OCI-LY7 (cell line): ENCODE data around the gene CLSTN2. TPM values are rescaled to one million over a fixed set of nuclear protein-coding genes. Genes with fewer than 3 reads are reported as not detected.

ENCODE experiments used
- Bru-seq: library from RNA; stranded (reverse); fragments of 400-500 nt; gene quantifications from one replicate; lab custom pipeline; 2021; lab: Mats Ljungman, UMichigan
- BruChase-seq, 2 experiments: library from RNA; stranded (reverse); fragments of 400-500 nt; gene quantifications; one replicate each; lab custom pipeline; 2021; lab: Mats Ljungman, UMichigan
- BruUV-seq: library from RNA; stranded (reverse); fragments of 400-500 nt; replicated peaks from 2 replicates; lab custom pipeline; 2021; lab: Mats Ljungman, UMichigan
- CTCF ChIA-PET: fragments of 300-600 bp; sonication (Branson Sonifier 250); formaldehyde crosslinking; loops from one replicate; lab custom pipeline; 2022; ENCODE audit warnings: antibody characterized with exemption; ENCODE audit not compliant: unreplicated experiment; lab: Charles Lee
- POLR2A ChIA-PET: fragments of 300-600 bp; sonication (Branson Sonifier 250); formaldehyde crosslinking; loops from one replicate; lab custom pipeline; 2022; ENCODE audit warnings: antibody characterized with exemption; lab: Charles Lee
- DNase-seq: peaks from one replicate; pipeline ENCODE4 v3.0.0-alpha.2; 2015; ENCODE audit warnings: low spot score
- H2AFZ ChIP-seq: fragments of 200-600 bp; sonication (generic), shearing (Covaris generic); 2 replicates; pipeline ENCODE4 v1.6.1; 2014; ENCODE audit warnings: mild to moderate bottlenecking, antibody characterized with exemption, low read length, moderate library complexity
- H3K27ac ChIP-seq: fragments of 200-600 bp; sonication (generic); 2 replicates; pipeline ENCODE4 v1.5.1; 2014; ENCODE audit warnings: mixed run types, low read depth, mild to moderate bottlenecking, moderate library complexity, low read length, inconsistent platforms; ENCODE audit not compliant: poor library complexity, severe bottlenecking
- H3K36me3 ChIP-seq: fragments of 200-600 bp; sonication (generic); 2 replicates; pipeline ENCODE4 v1.6.1; 2014; ENCODE audit warnings: mild to moderate bottlenecking, antibody characterized with exemption, low read length, moderate library complexity, mixed read lengths; ENCODE audit not compliant: insufficient read depth
- H3K4me1 ChIP-seq: fragments of 200-600 bp; sonication (generic); 2 replicates; pipeline ENCODE4 v1.5.1; 2014; ENCODE audit warnings: mild to moderate bottlenecking, low read length; ENCODE audit not compliant: insufficient read depth, poor library complexity, severe bottlenecking
- H3K4me2 ChIP-seq: fragments of 200-600 bp; sonication (generic); 2 replicates; pipeline ENCODE4 v1.6.1; 2014; ENCODE audit warnings: mild to moderate bottlenecking, low read length
- H3K4me3 ChIP-seq: fragments of 200-600 bp; sonication (generic); 2 replicates; pipeline ENCODE4 v1.5.1; 2014; ENCODE audit warnings: mild to moderate bottlenecking, low read depth, low read length; ENCODE audit not compliant: poor library complexity, severe bottlenecking
- H3K79me2 ChIP-seq: fragments of 200-600 bp; sonication (generic); 2 replicates; pipeline ENCODE4 v1.6.1; 2016; ENCODE audit warnings: low read depth, mild to moderate bottlenecking, low read length, moderate library complexity, mixed read lengths; ENCODE audit not compliant: insufficient read depth
- H3K9me2 ChIP-seq: fragments of 200-600 bp; sonication (generic); 2 replicates; pipeline ENCODE4 v1.6.1; 2016; ENCODE audit warnings: mild to moderate bottlenecking, low read length, mixed read lengths; ENCODE audit not compliant: insufficient read depth
- H3K9me3 ChIP-seq: fragments of 200-600 bp; sonication (generic); 2 replicates; pipeline ENCODE4 v1.6.1; 2014; ENCODE audit warnings: mild to moderate bottlenecking, mixed run types, low read length, mixed read lengths
- H4K20me1 ChIP-seq: fragments of 200-600 bp; sonication (generic); 2 replicates; pipeline ENCODE4 v1.6.1; 2014; ENCODE audit warnings: mild to moderate bottlenecking, antibody characterized with exemption, low read length, moderate library complexity, mixed read lengths; ENCODE audit not compliant: insufficient read depth
- CTCF ChIP-seq: fragments of 200-600 bp; sonication (generic); conservative IDR thresholded peaks from 2 replicates; pipeline ENCODE4 v1.5.1; 2014; ENCODE audit warnings: mild to moderate bottlenecking, antibody characterized with exemption, low read length, moderate library complexity, mixed read lengths
- EZH2phosphoT487 ChIP-seq: fragments of 200-600 bp; sonication (generic); IDR thresholded peaks from 2 replicates; pipeline ENCODE4 v1.6.1; 2018; ENCODE audit warnings: low read depth, borderline replicate concordance, mild to moderate bottlenecking, mixed run types, antibody characterized with exemption, low read length, moderate library complexity, mixed read lengths
- intact Hi-C: fragments of 100-400 bp; cut with micrococcal nuclease; formaldehyde crosslinking; loops from one replicate; pipeline ENCODE4 v1.10.0; 2022; ENCODE audit not compliant: unreplicated experiment
- long read RNA-seq: library from polyadenylated mRNA; stranded (forward); transcript quantifications from one replicate; pipeline ENCODE4 v2.0.0, GENCODE V29; 2022
- total RNA-seq, 2 experiments: library from RNA; depleted of rRNA in 1 of 2; stranded (reverse); fragments of >200 nt in 1 of 2; shearing (Covaris generic) in 1 of 2; gene quantifications; 2 replicates each; pipeline ENCODE4 v1.2.3, GENCODE V29; 2014 to 2022

The CLSTN2 gene
- not detected in 2 replicates for total RNA-seq (2014; rRNA removed; shearing (Covaris generic))
- total RNA-seq (2022), result not detected in 2 replicates
- Bru-seq, nascent RNA, result percentile 1 among the genes with signal in this experiment
- BruChase-seq, experiment 1, labeled RNA remaining after a 6-hour chase, result not detected
- BruChase-seq, experiment 2, labeled RNA remaining after a 2-hour chase, result percentile 0 among the genes with signal in this experiment
- long read RNA-seq, result 0 reads

- TF ChIP-seq CTCF (no peak), EZH2phosphoT487 (no peak)
- H3K4me2 ChIP-seq, result no peak within 1 kb of the TSS
- no peak for DNase-seq
- no peak within 1 kb of the TSS for H3K27ac ChIP-seq
- H2AFZ ChIP-seq, result no peak within 1 kb of the TSS
- H3K4me1 ChIP-seq, result no peaks in the 10 kb centered on the region
- intact Hi-C loops, result loop anchor here (10.0 kb wide), 1 partner anchor 930 kb away; no protein-coding TSS in a partner anchor
- H3K9me2 ChIP-seq, result no peaks in the 10 kb centered on the region
- BruUV-seq, result no TSS peak
- H4K20me1 ChIP-seq, result no peaks in the 10 kb centered on the region
- H3K9me3 ChIP-seq, result no peaks in the 10 kb centered on the region
- POLR2A ChIA-PET, result no interaction called here
- H3K79me2 ChIP-seq, result no peaks in the 10 kb centered on the region
- H3K36me3 ChIP-seq, result no peaks in the 10 kb centered on the region
- CTCF ChIA-PET, result no interaction called here
- no peak within 1 kb of the TSS for H3K4me3 ChIP-seq
Measured at GRCh38 chr3:139935016-139935865, at the start of gene CLSTN2. TSS of gene CLSTN2 (plus strand) at chr3:139935185.

- TF ChIP-seq CTCF (no peak), EZH2phosphoT487 (no peak)
- Histone ChIP-seq H3K9me3 (no peaks in the 10 kb centered on the region), H3K4me2 (no peak overlapping the region), H3K4me1 (no peaks in the 10 kb centered on the region), H3K27ac (no peak overlapping the region), H3K36me3 (no peaks in the 10 kb centered on the region), H4K20me1 (no peaks in the 10 kb centered on the region), H2AFZ (no peak overlapping the region), H3K4me3 (no peak overlapping the region), H3K9me2 (no peaks in the 10 kb centered on the region), H3K79me2 (no peaks in the 10 kb centered on the region)
- BruUV-seq, result no TSS peak
- POLR2A ChIA-PET, result interaction anchor here (0.7 to 0.9 kb wide), 2 partner anchors 74 to 556 kb away, joined by 3 to 4 read pairs; no protein-coding TSS in a partner anchor
- no peak for DNase-seq
- CTCF ChIA-PET, result no interaction called here
- intact Hi-C loops, result no loop called here
Measured at GRCh38 chr3:139887431-139887830, 47.6 kb upstream of the CLSTN2 start.
